LoVo (cell line): ENCODE measurements around the gene EIF4ENIF1.
"Not testable (repeated sequence)": the region's sequence is repeated elsewhere in the genome, so short reads cannot be mapped to it uniquely, and the experiment has no call there.

Experiments used
- DNase-seq: peaks from one replicate; pipeline ENCODE4 v3.0.0-alpha.2; 2016; ENCODE audit warnings: low spot score

The EIF4ENIF1 gene

GRCh38 chr22:31489632-31490495, at the start of gene EIF4ENIF1:
Gene EIF4ENIF1, minus strand, starts transcription at chr22:31489842. Its CDS starts 1,124 bp downstream, at chr22:31488718.
- DNase-seq = peak; percentile 64

- no peak for DNase-seq
Observed at GRCh38 chr22:31538815-31539214, 49.2 kb upstream of the EIF4ENIF1 start.

- no peak for DNase-seq
Observed at GRCh38 chr22:31537019-31537535, 47.4 kb upstream of the EIF4ENIF1 start.

GRCh38 chr22:31533374-31533773, 43.7 kb upstream of the EIF4ENIF1 start:
- DNase-seq = no peak

- DNase-seq = no peak
Observed at GRCh38 chr22:31532060-31532459, 42.4 kb upstream of the EIF4ENIF1 start.

- DNase-seq = no peak
Observed at GRCh38 chr22:31530823-31531195, 41.2 kb upstream of the EIF4ENIF1 start.

GRCh38 chr22:31526270-31526669, 36.6 kb upstream of the EIF4ENIF1 start:
- no peak for DNase-seq

GRCh38 chr22:31524132-31524531, 34.5 kb upstream of the EIF4ENIF1 start:
- DNase-seq = not testable (repeated sequence)

GRCh38 chr22:31520051-31520450, 30.4 kb upstream of the EIF4ENIF1 start:
- DNase-seq = no peak

GRCh38 chr22:31509061-31509762, 19.6 kb upstream of the EIF4ENIF1 start:
- DNase-seq = no peak

- no peak for DNase-seq
Observed at GRCh38 chr22:31508536-31508935, 18.9 kb upstream of the EIF4ENIF1 start.

- not testable (repeated sequence) for DNase-seq
Observed at GRCh38 chr22:31507517-31507916, 17.9 kb upstream of the EIF4ENIF1 start.

GRCh38 chr22:31504282-31504681, 14.6 kb upstream of the EIF4ENIF1 start:
- DNase-seq = no peak

- DNase-seq = no peak
Observed at GRCh38 chr22:31503211-31503964, 13.7 kb upstream of the EIF4ENIF1 start.

GRCh38 chr22:31501738-31502137, 12.1 kb upstream of the EIF4ENIF1 start:
- DNase-seq = no peak

GRCh38 chr22:31497148-31497938, 7.7 kb upstream of the EIF4ENIF1 start:
- no peak for DNase-seq

GRCh38 chr22:31496735-31497146, 7.1 kb upstream of the EIF4ENIF1 start:
- DNase-seq = peak; percentile 15

- DNase-seq = peak; percentile 88
Observed at GRCh38 chr22:31496007-31496734, 6.5 kb upstream of the EIF4ENIF1 start, which contains the start of gene SFI1. Gene SFI1, plus strand, starts transcription at chr22:31496536. Its CDS starts 11,749 bp downstream, at chr22:31508285.

GRCh38 chr22:31495343-31495742, 5.7 kb upstream of the EIF4ENIF1 start:
- DNase-seq = no peak

GRCh38 chr22:31493355-31493754, 3.7 kb upstream of the EIF4ENIF1 start:
- DNase-seq = not testable (repeated sequence)

- DNase-seq = no peak
Observed at GRCh38 chr22:31492151-31492550, 2.5 kb upstream of the EIF4ENIF1 start.
